Hematopoietic multipotent progenitor cell treated with erythropoietin and hydrocortisone succinate and interleukin-3 and kit ligand, for 4 days (in vitro differentiated cells): ENCODE data around the gene TPST1.

Experiments
- DNase-seq: peaks from one replicate; pipeline ENCODE4 v3.0.0-alpha.2; 2015

Gene TPST1

DNA sequence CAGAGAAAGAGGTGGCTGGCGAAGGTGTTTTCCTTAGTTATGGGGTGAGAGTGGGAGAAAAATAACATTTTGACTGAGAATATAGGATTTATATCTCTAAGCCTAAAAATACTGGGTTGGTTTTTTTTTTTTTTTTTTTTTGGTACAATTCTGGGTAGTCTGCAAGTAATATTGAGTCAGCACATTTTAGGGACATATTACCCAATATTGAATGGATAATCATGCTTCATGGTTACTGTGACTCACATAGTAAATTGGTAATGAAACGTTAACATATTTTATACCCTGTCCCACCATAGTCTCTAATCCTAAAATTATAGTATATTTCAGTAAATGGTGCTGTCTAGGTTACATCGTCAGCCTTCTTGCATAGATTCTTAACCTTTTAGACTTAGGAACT lies 91.4 kb downstream of the TPST1 start:
- DNase-seq, result peak; percentile 29

DNA sequence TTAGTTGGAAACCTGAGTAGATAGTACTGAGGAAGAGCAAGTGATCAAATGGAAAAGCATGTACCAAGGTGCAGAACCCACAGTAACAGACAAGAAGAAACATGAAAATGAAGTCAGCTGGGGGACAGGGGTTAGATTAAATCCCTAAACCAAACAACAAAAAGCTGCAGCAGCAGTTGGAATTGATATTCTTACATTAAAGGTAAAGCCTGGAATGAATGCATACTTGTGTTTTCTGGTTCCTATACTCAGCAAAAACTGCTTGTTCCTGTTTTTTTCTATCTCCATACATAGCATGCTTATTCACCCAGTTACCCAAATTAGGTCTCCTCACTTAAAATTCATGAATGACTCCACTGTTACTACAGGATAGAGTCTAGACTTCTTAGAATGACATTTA lies 92.4 kb downstream of the TPST1 start:
- peak; percentile 45 for DNase-seq

DNA sequence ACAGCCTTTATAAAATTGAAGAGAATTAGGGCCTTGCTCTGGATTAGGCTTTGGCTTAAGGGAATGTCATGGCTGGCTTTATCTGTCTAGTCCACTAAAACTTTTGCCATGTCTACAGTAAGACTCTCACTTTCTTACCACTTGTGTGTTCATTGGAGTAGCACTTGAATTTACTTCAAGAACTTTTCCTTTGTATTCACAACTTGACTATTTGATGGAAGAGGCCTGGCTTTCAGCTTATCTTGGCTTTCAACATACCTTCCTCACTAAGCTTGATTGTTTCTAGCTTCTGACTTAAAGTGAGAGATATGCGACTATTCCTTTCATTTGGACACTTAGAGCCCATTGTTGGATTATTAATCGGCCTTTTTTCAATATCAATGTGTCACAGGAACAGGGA lies 96.1 kb downstream of the TPST1 start:
- peak; percentile 22 for DNase-seq

DNA sequence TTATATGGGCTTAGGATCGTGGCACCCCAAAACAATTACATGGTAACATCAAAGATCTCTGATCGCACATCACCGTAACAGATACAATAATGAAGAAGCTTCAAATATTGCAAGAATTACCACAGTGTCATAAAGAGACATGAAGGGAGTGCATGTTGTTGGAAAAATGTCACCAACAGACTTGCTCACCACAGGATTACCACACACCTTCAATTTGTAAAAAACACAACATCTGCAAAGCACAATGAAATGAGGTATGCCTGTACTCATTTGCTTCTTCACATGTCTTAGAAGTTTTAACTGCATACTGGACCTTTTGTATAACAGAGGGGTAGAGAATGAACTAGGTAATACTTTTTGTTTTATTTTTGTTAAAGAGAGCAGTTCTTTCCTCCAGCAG lies 96.6 kb downstream of the TPST1 start:
- peak; percentile 66 for DNase-seq

DNA sequence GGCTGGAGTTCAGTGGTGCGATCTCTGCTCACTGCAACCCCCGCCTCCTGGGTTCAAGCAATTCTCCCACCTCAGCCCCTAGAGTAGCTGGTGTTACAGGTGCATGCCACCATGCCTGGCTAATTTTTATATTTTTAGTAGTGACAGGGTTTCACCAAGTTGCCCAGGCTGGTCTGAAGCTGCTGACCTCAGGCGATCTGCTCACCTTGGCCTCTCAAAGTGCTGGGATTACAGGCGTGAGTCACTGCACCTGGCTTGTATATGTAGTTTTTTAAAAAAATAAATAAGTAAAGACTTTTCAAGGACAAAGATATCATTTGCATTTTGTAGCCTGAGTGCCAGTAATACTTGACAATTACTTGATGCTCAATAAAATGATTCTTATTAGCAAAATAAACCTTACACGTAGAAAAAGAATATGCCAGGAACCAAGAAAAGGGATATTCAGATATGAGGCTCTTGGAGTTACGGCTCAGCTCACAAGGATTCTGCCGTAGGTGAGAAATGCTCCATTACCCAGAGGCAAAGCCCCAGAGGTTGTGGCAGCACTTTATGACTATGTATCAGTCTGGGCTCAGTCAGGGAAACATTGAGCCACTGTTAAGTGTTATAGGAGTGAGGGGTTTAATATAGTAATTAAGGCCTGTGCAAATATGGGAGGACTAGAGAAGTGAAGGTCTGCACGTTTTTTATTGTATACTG lies 98.5 kb downstream of the TPST1 start:
- DNase-seq, result no peak

DNA sequence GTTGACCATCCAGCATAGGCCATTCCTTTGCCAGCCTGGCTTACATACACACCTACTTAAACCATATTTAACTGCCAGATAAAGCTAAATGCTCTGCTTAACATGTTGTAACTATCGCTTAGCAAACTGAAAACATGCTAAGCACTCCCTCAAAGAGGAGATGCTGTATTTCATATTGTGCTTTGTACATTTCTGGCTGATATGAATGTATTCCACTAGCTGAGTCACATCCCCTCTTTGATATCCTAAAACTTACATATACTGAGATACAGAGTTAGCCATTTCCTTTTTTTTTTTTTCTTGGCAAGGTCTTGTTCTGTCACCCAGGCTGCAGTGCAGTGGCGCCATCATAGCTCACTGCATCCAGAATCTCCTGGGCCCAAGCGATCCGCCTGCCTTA lies 99.4 kb downstream of the TPST1 start:
- DNase-seq, result peak; percentile 42

DNA sequence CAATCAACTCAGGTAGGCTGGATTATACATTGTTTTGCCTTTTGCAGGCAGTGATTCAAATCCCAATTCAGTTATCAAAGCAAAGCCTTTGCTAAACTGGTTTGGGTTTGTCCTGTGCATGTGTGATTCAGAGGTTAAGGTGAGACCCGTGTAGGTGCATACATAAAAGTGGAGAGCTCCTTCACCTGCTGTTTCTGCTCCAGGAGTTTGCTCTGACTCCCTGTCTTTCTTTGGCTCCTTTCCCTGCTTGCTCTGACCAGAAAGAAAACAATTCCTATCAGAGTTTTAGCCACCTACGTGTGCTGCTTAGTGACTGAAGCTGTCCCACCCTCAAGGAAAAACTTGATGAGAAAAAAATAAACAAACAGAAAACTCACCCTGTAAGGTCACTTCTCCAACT lies 101.1 kb downstream of the TPST1 start:
- no peak for DNase-seq

DNA sequence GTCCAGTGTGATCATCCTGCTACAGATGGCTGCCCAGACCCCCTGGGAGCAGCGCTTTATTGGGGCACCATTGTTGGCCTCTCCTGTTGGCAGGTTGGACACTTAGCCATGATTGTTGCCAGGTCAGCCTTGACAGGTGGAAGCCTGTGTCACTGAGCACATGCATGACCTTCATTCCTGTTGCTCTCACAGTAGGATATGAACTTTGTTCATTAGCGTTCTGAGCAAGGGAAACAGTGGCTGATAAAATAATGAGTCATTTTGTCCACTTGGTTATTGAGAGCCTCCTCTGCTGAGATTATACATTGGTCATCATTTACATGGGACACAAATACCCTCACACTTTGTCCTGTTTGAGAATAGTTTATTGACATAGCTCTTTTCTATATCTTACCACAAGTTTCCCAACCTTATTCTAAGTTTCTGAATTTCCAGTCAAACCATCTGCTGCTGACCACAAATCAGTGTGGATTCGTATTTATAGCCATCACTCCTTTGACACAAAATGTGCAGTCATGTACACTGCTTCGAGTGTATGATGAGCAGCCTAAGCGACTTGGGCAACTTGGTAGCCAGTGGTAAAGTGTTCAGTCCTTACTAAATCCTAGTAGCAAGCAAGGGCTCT lies 102.6 kb downstream of the TPST1 start:
- no peak for DNase-seq

DNA sequence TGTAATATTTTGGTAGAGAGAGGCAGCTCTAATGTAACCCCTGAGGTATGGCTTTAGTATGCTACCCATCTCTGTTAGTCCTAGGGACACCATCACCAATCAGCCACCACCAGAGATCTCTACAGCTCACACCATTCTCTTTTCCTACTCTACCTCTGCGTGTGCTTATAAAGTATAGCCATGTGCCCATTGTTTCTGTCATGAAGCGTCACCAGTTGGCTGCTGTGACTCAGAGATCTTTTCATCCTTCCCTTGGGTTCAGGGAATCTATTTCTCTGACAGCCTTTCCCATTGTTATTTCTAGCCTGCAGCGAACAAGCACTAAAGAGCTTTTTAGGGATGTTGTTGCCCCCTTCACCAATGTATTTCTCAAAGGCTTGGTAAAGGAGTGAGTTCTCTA lies 103.3 kb downstream of the TPST1 start:
- no peak for DNase-seq

DNA sequence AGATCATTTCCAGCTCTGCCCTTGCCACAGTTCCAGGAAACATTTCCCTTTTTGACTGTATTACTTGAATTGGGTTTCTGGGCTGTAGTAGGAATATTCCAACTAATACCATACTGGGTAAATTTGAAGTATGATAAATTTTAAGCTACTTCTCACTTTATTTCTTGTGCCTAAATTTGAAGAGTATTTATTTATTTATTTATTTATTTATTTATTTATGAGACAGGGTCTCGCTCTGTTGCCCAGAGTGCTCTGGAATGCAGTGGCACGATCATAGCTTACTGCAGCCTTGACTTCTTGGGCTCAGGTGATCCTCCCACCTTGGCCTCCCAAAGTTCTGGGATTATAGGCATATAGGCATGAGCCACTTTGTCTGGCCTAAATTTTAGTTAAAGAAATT lies 105.5 kb downstream of the TPST1 start:
- no peak for DNase-seq

DNA sequence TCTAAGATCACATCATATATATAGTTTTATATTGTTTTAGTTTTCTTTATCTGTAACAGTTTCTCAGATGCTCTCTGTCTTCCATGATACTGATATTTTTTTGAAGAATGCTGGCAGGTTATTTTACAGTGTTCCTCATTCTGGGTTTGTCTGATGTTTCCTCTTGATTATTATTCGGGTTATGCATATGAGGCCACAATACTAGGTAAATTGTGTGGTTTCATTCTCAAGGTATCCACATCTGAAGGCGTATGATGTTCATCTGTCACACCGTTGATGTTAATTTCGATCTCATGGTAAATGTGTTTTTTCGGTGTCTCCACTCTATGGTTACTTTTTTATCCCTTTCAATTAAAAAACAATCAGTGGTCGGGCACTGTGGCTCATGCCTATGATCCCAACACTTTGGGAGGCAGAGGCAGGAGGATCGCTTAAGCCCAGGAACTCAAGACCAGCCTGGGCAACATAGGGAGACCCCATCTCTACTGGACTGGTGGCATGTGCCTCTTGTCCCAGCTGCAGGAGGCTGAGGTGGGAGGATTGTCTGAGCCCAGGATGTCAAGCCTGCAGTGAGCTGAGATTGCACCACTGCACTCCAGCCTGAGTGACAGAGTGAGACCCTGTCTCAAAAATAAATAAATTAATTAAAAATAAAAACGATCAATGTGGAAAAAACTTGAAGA lies 108.9 kb downstream of the TPST1 start:
- DNase-seq, result peak; percentile 21

DNA sequence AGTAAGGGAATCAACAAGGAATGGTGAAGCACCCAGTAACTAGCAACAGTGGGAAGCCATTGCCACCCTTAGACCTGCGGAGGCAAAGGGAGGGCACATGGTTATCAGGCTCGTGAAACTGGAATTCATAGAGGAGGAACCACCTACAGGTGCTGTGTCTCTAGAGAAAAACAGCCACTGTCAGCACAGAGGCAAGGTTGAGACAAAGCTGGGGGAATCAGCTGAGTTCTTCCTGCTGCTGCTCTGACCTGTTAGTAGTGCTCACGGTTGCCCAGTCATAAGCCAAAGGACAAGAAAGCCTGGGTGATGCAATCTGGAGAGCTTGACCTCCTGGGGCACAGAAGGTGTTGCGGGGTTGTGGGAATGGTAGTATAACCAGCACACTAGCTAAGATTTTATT lies 110.1 kb downstream of the TPST1 start:
- DNase-seq, result no peak

DNA sequence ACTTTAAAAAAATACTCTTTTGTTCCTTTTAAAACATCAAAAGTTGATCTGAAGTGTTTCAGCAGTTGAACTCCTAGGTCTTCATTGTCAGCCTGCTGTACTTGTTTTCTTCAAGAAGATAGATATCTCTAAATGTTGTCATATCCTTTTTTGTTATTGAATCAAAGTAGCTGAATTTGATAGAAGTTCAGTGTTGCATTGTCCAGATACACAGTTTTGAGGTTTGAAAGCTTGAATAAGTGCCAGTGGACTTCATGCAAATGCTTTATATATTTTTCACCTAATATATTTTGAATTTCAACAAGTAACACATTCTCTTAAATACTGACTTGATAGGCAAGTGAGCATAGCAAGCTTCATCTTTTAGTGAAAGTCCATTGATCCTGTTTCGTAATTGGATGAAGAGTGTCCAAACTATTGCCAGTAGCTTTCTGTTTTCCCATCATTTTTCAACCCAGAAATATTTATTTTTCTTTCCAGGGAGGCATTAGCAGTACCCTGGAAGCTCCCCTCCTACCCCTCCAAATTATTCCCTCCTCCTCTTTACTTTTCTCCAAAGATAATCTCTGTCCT lies 114.4 kb downstream of the TPST1 start:
- DNase-seq, result no peak

DNA sequence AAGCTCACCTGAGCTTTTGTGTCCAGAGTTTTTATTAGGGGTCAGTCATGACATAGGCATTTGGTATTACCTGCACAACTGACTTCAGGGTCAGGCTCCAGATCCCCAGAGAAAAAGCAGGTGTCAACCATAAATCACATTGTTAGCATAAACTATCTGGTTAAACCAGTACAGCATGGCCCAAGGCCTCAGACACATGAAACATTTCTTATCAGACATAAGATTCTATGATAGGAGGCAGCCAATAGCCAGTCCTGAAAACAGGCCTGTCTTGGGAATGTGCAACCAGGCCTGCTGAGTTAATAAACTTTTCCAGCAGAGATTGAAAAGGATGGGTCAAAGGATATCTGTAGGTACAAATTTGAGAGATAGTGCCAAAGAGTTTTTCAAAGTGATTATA lies 116.1 kb downstream of the TPST1 start:
- no peak for DNase-seq

DNA sequence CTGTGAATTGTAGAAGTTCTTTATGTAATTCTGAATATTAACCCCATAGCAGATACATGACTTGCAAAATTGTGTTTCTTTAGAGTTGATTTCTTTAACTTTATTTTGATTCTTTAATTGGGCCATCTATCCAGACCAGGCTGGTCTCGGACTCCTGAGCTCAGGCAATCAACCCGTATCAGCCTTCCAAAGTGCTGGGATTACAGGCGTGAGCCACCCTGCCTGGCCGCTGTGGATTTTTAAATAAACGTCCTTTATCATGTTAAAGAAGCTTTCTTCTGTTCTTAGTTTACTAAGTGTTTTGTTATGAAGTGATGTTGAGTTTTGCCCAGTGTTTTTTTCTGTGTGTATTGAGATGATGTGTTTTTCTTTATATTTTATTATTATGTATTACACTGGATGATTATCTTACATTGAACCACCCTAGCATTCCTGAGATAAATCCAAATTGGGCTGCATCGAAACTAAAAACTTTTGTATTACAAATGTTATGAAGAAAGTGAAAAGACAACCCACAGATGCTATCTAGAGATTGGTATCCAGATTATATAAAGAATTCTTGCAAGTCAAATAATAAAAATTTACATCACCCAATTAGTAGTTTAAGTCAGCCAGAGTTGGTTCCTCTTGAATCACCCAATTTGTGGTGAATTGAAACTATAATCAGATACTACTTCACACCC lies 118.1 kb downstream of the TPST1 start:
- peak; percentile 41 for DNase-seq

DNA sequence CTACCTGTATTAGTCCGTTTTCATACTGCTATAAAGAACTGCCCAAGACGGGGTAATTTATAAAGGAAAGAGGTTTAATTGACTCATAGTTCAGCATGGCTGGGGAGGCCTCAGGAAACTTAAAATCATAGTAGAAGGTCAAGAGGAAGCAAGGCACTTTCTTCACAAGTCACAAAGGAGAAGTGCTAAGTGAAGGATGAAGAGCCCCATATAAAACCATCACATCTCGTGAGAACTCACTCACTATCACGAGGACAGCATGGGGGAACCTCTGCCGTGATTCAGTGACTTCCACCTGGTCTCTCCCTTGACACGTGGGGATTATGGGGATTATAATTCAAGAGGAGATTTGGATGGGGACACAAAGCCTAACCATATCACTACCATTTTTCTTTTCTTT lies 119.9 kb downstream of the TPST1 start:
- peak; percentile 37 for DNase-seq

DNA sequence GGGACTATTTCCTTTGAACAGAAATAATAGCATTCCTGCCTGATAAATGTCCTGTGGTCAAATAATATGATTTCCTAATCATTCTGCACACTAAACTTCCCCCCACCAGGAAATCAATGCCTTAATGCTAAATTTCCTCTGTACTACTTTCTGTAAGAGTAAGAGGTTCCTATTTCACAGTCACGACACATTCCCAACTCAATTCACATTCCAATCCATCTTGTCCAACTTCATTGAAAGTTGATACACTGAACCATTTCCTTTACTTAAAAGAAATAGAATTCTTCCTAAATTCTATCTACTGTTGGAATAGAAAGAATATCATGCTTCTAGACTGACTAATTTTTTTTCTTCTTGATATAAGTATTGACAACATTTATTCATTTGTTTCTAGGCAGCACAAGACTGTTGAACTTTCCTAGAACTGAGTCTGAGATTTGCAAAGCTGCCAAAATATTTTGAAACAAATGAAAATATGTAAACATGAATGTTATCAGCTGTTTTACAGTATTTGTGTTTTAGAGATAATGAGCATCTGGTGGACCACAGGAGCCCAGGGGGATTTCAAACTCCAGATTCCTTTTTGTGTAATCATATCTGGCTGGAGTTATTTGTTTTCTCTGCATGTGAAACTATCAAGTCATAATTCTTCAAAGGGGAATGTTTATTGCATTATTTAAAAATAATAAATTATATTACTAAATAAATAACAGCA lies 121.5 kb downstream of the TPST1 start:
- DNase-seq, result peak; percentile 15

DNA sequence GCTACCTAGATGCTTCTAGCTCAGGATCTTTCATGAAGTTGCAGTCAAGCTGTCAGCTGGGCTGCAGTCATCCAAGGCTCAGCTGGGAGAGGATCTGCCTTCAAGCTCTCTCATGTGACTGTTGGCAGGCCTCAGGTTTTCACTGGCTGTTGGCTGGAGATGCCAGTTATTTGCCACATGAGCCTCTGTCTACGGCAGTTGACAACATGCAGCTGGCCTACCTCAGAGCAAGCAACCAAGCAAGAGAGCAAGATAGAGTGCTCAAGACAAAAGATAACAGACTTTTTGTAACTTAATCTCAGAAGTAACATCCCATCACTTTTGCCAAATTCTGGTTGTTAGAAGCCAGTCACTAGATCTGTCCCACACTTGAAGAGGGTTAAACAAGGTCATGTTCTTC lies 125.8 kb downstream of the TPST1 start:
- DNase-seq, result peak; percentile 56

DNA sequence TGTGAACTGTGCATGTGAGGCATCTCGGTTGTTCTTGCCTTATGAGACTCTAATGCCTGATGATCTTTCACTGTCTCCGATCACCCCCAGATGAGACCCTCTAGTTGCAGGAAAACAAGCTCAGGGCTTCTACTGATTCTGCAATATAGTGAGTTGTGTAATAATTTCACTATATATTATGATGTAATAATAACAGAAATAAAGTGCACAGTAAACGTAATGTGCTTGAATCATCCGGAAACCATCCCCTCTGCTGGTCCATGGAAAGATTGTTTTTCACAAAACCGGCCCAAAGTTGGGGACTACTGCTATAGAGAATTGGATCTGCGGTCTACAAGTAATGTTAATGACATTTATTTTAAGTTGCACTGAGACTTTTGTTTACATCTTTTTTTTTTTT lies 126.7 kb downstream of the TPST1 start:
- peak; percentile 22 for DNase-seq

DNA sequence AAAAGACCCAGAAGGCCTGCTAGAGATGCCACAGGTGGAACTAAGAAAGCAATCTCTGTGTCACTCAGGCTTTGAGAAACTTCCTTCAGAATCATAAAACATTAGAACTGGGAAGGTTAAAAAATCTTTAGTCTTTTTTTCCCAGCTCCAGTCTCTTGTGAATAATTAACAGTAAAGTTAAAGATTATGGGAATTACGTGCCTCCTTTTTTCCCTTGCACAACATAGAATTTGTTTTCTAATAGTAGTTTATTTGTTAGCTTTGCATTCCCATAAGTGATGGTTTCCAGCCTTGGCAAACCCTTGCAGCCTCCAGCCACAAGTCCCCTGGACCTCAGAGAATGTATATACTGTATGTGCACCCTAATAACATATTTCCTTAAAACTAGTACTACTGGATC lies 128.3 kb downstream of the TPST1 start:
- no peak for DNase-seq

DNA sequence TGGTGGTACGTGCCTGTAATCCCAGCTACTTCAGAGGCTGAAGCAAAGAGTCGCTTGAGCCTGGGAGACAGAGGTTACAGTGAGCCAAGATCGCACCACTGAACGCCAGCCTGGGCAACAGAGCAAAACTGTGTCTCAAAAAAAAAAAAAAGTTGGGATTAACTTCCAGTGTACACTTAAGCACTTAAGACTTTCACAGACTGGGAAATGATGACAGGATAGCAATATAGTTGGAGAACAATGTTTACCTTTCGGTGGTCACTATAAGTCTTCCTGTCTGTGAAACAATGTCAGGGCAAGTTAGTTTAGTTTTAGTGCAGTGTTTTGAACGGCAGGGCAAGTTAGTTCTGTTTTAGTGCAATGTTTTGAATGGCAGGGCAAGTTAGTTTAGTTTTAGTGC lies 130.2 kb downstream of the TPST1 start:
- no peak for DNase-seq

DNA sequence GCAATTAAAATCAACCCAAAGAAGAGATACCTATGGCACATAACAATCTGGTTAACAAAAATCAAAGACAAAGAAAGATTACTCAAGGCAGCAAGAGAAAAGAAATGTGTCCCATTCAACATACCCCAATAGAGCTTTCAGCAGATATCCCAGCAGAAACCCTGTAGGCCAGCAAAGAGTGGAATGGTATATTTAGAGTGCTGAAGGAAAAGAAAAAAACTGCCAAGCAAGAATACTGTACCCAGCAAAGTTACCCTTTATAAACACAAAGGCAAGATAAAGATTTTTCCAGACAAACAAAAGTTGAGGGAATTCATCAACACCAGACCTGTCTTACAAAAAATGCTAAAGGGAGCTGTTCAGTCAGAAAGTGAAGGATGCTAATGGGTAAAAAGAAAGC lies 131.6 kb downstream of the TPST1 start:
- DNase-seq, result no peak

DNA sequence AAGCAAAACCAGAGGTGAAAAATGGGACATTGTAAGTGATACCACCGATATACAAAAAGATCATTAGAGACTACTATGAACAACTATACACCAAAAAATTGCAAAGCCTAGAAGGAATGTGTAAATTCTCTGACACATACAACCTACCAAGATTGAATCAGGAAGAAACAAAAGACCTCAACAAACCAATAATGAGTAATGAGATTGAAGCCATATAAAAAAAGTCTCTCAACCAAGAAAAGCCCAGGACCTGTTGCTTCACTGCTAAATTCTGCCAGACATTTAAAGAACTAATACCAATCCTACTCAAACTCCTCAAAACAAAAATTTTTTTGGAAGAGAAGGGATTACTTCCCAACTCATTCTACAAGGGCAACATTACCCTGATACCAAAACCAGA lies 134.0 kb downstream of the TPST1 start:
- no peak for DNase-seq
